Choroid plexus epithelial cell (primary cell): ENCODE measurements around the gene STARD13.

Experiments used
- DNase-seq: peaks from one replicate; pipeline ENCODE4 v3.0.0-alpha.2; 2010; ENCODE audit warnings: low read depth
- H3K4me3 ChIP-seq: 2 replicates; pipeline ENCODE4 v1.5.1; 2011; ENCODE audit warnings: low read depth, mild to moderate bottlenecking, control low read depth, low read length, moderate library complexity
- CTCF ChIP-seq: conservative IDR thresholded peaks from 2 replicates; pipeline ENCODE4 v1.5.1; 2011; ENCODE audit warnings: low read depth, mild to moderate bottlenecking, control low read depth, inconsistent platforms, low read length, moderate library complexity

The STARD13 gene

GRCh38 chr13:33186861-33187291 is 98.7 kb downstream of the STARD13 start:
- no peak overlapping the region for H3K4me3 ChIP-seq
- no peak for TF ChIP-seq CTCF
- DNase-seq = peak; percentile 90

GRCh38 chr13:33185853-33186252 is 99.7 kb downstream of the STARD13 start:
- no peak overlapping the region for H3K4me3 ChIP-seq
- no peak for TF ChIP-seq CTCF
- DNase-seq = peak; percentile 64

GRCh38 chr13:33184530-33184929 is 101.0 kb downstream of the STARD13 start:
- DNase-seq = no peak

GRCh38 chr13:33184112-33184490 is 101.5 kb downstream of the STARD13 start:
- H3K4me3 ChIP-seq = no peak overlapping the region
- DNase-seq = no peak
- TF ChIP-seq CTCF = no peak

More at GRCh38 chr13:33184530-33184929, 101.0 kb downstream of the STARD13 start:
- TF ChIP-seq CTCF = no peak
- H3K4me3 ChIP-seq = no peak overlapping the region

GRCh38 chr13:33183431-33184111 is 102.0 kb downstream of the STARD13 start:
- peak; percentile 70 for DNase-seq
- no peak overlapping the region for H3K4me3 ChIP-seq
- no peak for TF ChIP-seq CTCF

- no peak for TF ChIP-seq CTCF
- no peak for DNase-seq
- H3K4me3 ChIP-seq = no peak overlapping the region
These were observed 102.8 kb downstream of the STARD13 start for GRCh38 chr13:33182729-33183128.

- H3K4me3 ChIP-seq = no peak overlapping the region
- TF ChIP-seq CTCF = no peak
- DNase-seq = no peak
These were observed 104.3 kb downstream of the STARD13 start for GRCh38 chr13:33181264-33181663.
